NCI-H146 treated with DMSO at 0.1 percent for 48 hours (cell line): ENCODE data around the gene ZXDC.

ENCODE experiments used
- DNase-seq: peaks from one replicate; lab custom pipeline; 2025; ENCODE audit not compliant: unreplicated experiment; lab: John Stamatoyannopoulos, UW

Gene ZXDC

DNA sequence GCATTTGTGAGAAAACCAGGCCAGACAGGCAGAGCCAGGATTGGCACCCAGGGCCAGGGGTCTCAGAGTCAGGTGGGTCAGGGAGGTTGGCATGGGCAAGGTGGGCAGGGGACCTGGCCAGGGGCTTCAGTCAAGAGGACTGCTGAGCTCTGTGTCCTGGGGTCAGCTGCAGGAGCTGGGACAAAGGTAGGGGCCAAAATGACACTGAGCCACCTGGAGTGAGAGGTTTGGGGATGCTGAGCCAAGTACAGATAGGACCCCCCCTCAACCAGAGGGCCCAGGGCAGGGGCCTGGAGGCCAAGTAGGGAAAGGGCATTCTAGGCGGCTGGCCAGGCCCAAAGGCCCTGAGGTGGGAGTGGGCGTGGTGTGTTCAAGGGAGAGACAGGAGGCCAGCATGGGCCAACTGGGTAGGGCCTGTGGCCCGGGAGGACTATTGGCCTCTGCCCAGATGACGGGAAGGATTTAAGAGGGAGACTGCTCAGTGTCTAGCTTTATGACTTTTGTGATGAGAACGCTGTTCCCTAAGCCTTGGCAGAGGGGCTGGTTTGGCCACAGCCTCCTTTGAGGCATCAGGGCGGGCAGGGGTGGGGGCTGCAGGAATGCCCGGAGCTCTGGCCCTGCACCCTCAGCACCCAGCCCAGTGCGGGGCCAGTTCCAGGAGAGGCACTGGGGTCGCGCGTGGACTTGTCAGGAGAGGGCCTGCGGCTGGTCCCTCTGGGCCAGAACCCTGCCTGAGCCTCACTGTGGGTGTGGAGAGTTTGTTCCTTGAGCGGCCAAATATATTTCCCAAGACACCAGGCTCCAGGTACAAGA lies 77.9 kb downstream of the ZXDC start:
- DNase-seq: no peak

- DNase-seq: no peak
Measured at GRCh38 chr3:126396536-126396935, 79.2 kb downstream of the ZXDC start.

- no peak for DNase-seq
Measured at GRCh38 chr3:126395846-126396513, 79.7 kb downstream of the ZXDC start.

DNA sequence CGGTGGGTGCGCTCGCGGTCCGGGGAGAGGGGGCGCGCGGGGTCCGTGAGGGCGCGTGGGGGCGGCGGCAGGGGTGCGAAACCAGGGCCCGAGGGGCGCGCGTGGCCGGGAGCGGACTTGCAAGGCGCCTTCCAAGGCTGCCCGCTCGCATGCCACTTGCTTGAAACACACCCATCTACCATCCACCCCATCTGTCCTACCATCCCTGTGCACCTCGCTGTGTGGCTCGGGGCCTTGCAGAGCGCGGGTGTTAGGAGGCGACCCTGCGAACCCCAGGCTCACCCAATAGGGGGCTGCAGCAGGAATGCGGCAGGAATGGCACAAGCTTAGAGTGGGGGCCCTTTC lies 80.7 kb downstream of the ZXDC start:
- DNase-seq: no peak

GRCh38 chr3:126394179-126394976 lies 81.3 kb downstream of the ZXDC start, which contains the start of gene CFAP100:
Gene CFAP100 (plus strand): TSS chr3:126394909. CDS start chr3:126396001, 1,092 bp downstream.
- peak; percentile 34 for DNase-seq

DNA sequence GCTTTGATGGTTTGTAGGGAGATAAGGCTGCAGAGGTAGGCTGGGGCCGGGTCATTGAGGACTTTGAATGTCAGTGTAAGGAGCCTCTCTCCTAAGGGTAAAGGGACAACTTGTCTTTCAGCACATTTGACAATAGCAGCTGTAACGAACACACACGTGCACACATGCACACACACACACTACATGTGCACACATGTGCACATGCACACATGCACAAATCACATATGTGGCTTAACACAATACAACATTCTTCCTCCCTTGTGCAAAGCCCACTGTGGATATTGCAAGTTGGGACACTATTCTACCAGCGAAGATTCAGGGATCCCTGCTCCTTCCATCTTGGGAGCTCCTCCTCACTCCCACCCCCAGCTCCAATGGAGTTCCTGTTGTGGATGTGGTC lies 82.1 kb downstream of the ZXDC start:
- DNase-seq: no peak

DNA sequence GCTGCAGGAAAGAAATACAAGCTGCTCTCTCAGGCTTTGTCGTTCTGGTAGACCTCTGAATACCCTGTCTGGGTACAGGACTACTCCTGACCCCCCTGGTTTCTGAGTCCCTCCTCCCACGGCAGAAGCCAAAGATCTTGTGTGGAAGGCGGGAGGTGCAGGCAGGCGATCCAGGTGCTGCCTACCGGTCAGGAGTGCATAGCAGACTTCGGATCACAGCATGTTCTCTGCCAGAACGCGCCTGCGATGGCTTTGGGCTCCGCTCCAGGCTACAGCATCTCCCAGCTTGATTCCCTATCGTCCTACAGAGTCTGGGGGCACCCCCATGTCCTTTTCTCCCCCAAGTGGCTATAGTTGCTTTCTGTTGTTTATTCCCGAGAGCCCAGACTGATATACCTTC lies 83.4 kb downstream of the ZXDC start:
- no peak for DNase-seq

- DNase-seq: no peak
Measured at GRCh38 chr3:126391631-126392030, 84.1 kb downstream of the ZXDC start.

DNA sequence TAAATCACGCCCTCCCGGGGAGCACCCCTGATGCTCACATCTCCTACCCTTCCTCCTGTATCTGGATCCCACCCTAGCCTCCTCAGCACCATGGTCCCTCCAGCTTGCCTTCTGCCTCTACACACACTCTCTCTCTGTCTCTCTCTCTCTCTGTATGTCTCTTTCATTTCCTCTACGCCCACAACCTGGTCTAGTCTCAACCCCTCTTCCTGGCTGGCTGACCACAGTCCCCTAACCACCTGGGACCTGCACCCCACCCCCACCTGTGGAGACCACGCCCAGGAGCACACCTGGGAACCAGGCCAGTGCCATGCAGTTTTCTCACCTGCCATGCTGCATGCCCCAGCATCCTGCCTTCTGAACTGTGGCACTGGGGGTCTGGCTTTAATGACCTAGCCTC lies 84.9 kb downstream of the ZXDC start:
- no peak for DNase-seq

DNA sequence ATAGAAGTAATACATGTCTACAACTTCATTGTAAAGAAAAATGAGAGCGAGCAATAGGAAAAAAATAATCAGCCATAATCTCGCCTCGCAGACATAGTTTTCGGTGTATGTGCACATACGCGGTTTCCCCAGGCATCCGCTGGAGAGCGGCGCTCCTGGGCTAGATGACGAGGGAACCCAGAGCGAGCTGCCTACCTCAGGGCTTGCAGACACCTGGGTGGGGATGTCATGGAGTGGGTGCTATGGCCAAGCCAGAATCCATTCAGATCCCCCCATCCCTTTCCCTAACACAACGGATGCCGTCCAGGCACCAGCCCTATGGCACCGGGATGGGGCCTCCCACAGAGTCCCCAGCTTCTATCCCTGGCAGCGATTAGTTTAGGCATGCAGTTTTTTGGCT lies 85.5 kb downstream of the ZXDC start:
- no peak for DNase-seq

GRCh38 chr3:126389794-126390146 lies 85.9 kb downstream of the ZXDC start:
- no peak for DNase-seq

- peak; percentile 82 for DNase-seq
Measured at GRCh38 chr3:126389112-126389793, 86.4 kb downstream of the ZXDC start.
